Fibroblast of lung (primary cell): ENCODE results near the gene STEAP1B.

Source experiments
- EZH2 ChIP-seq: IDR thresholded peaks from 2 replicates; pipeline ENCODE4 v1.5.1; 2012; ENCODE audit warnings: low read length, control low read depth, mild to moderate bottlenecking; ENCODE audit errors: missing control alignments
- TF ChIP-seq, protein P1 (sequence below), 2 donors: IDR thresholded peaks in 1 of 2; conservative IDR thresholded peaks in 1 of 2; 1 replicate in 1 of 2; 2 replicates in 1 of 2; pipeline ENCODE4 v1.5.1; 2011 to 2012; ENCODE audit warnings: low read length in 2 of 2, control low read depth in 1 of 2, inconsistent platforms in 1 of 2, low read depth in 1 of 2, mild to moderate bottlenecking in 1 of 2

DNA sequence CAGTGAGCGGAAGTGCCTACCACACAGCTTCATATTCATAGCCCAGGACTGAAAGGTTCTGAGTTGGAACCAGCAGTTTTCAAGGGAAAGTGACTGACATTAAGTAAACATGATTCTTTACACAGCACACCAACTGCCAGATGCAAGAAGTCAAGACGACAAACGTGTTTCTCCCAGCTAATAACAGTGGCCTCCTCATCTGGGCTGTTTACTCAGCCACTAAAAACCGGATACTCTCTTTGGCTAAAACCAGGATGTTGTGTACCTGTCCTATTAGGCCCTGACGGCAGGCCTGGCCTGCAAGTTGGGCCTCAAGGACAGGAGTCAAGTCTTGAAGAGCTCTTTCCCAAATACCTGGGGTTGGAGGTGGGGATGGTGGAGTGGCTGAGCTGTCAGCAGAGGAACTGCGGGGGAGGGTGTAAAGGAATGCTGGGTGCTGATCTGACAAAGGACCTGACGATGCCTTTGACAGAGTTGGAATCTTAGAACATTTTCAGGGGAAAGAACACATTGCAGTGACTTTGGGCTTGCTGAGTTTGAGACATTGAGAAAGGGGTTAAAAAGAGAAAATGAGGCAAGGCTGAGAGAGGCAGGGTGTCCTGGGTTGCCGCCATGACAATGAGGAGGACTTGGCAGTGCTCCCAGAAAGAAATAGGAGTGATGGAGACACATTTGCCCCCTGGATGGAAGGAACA, 57.7 kb downstream of the STEAP1B start:
- no peak for TF ChIP-seq EZH2
- TF ChIP-seq, protein P1, sequence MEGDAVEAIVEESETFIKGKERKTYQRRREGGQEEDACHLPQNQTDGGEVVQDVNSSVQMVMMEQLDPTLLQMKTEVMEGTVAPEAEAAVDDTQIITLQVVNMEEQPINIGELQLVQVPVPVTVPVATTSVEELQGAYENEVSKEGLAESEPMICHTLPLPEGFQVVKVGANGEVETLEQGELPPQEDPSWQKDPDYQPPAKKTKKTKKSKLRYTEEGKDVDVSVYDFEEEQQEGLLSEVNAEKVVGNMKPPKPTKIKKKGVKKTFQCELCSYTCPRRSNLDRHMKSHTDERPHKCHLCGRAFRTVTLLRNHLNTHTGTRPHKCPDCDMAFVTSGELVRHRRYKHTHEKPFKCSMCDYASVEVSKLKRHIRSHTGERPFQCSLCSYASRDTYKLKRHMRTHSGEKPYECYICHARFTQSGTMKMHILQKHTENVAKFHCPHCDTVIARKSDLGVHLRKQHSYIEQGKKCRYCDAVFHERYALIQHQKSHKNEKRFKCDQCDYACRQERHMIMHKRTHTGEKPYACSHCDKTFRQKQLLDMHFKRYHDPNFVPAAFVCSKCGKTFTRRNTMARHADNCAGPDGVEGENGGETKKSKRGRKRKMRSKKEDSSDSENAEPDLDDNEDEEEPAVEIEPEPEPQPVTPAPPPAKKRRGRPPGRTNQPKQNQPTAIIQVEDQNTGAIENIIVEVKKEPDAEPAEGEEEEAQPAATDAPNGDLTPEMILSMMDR (conservative IDR thresholded peaks at IDR 0.05 in 1 of 2, IDR thresholded peaks at IDR 0.05 in 1 of 2; ENCODE audit: low read depth in 1 of 2, low read length in 2 of 2) = no peak
